Left renal cortex interstitium (tissue), 4 donors: ENCODE results near the gene ZNF473. TPM values are rescaled to one million over a fixed set of nuclear protein-coding genes. Genes with fewer than 3 reads are reported as not detected.
"Not testable (repeated sequence)": the region's sequence is repeated elsewhere in the genome, so short reads cannot be mapped to it uniquely, and the experiment has no call there.

Experiments
- DNase-seq, 4 donors: peaks; one replicate each; pipeline ENCODE4 v3.0.0-alpha.2; 2013; ENCODE audit warnings: low read depth in 4 of 4, low spot score in 2 of 4, missing footprints in 1 of 4
- polyA plus RNA-seq, 4 donors: library from polyadenylated mRNA; unstranded; fragments of 120-200 nt; gene quantifications; one replicate each; pipeline ENCODE4 v1.2.1, GENCODE V29; 2013; ENCODE audit not compliant: insufficient read length in 4 of 4

Gene ZNF473
- polyA plus RNA-seq, 4 donors = 13.0 to 17.3 (median 15.4) TPM

- DNase-seq = not testable (repeated sequence)
Measured at GRCh38 chr19:50091786-50092185, 66.0 kb downstream of the ZNF473 start.

GRCh38 chr19:50092597-50092996 lies 66.8 kb downstream of the ZNF473 start:
- not testable (repeated sequence) for DNase-seq

GRCh38 chr19:50097884-50098283 lies 72.1 kb downstream of the ZNF473 start:
- DNase-seq = not testable (repeated sequence)

GRCh38 chr19:50098892-50099291 lies 73.1 kb downstream of the ZNF473 start:
- DNase-seq = not testable (repeated sequence)

- not testable (repeated sequence) for DNase-seq
Measured at GRCh38 chr19:50099696-50100095, 73.9 kb downstream of the ZNF473 start.

DNA sequence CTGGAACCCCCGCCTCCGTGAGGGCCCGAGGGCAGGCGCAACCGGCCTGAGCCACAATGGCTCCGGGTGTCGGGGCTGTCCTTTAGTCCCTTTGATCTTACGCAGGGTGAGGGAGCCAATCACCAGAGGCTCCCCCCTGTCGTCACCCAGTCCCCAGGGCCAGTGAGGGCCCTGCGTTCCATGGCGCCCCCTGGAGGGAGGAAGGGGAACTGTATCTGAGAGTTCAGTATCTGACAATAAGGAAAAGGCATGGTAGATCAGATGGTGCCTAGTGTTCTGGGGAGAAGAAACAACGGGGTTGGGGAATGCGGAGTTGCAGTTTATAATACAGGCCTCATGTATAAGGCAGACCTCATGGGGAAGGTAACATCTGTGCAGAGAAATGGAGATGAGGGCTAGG lies 75.1 kb downstream of the ZNF473 start:
- not testable (repeated sequence) for DNase-seq

Other genes starting within 250 kb of the ZNF473 start
- gene FUZ, start 212.7 kb upstream of the ZNF473 start, polyA plus RNA-seq = 10 to 100 TPM; 30.8 to 46.3 (median 39.4) TPM
- gene MED25, start 207.7 kb upstream of the ZNF473 start, polyA plus RNA-seq = 10 to 100 TPM; 52.5 to 80.8 (median 67.4) TPM
- 100 to 1,000 TPM; 234 to 396 (median 355) TPM for gene PTOV1, start 174.8 kb upstream of the ZNF473 start, polyA plus RNA-seq
- gene PNKP, start 158.4 kb upstream of the ZNF473 start, polyA plus RNA-seq = 100 to 1,000 TPM in 1 of 4 donors, 10 to 100 TPM in 3; 33.1 to 104 (median 72.8) TPM
- 10 to 100 TPM; 27.4 to 49.0 (median 39.7) TPM for gene AKT1S1, start 148.7 kb upstream of the ZNF473 start, polyA plus RNA-seq
- gene TBC1D17, start 148.3 kb upstream of the ZNF473 start, polyA plus RNA-seq = 10 to 100 TPM; 38.5 to 61.3 (median 48.5) TPM
- gene IL4I1, start 129.1 kb upstream of the ZNF473 start, polyA plus RNA-seq = 1 to 10 TPM; 2.3 to 3.0 (median 2.5) TPM
- 10 to 100 TPM; 20.2 to 31.1 (median 26.8) TPM for gene ATF5, start 96.8 kb upstream of the ZNF473 start, polyA plus RNA-seq
- gene NUP62, start 96.5 kb upstream of the ZNF473 start, polyA plus RNA-seq = 10 to 100 TPM; 51.8 to 82.7 (median 65.2) TPM
- gene SIGLEC11, start 64.8 kb upstream of the ZNF473 start, polyA plus RNA-seq = 1 to 10 TPM; 4.1 to 7.7 (median 5.5) TPM
- gene VRK3, start 633 bp upstream of the ZNF473 start, polyA plus RNA-seq = 10 to 100 TPM; 45.5 to 51.0 (median 48.2) TPM
- gene IZUMO2, start 137.3 kb downstream of the ZNF473 start, polyA plus RNA-seq = under 1 TPM; 0.16 to 0.57 (median 0.23) TPM
- gene MYH14, start 177.6 kb downstream of the ZNF473 start, polyA plus RNA-seq = 10 to 100 TPM; 20.0 to 31.9 (median 25.0) TPM